ENCODE results near the gene TBL3.

GRCh38 chr16:1942047-1942809, 29.6 kb upstream of the TBL3 start:
- TF ChIP-seq RFX5 (IDR thresholded peaks at IDR 0.05; ENCODE audit: borderline replicate concordance, low read depth, low read length) (no peak), CTCF (IDR thresholded peaks at IDR 0.05; ENCODE audit: control extremely low read depth in 1 of 3, insufficient read depth in 1 of 3, low read depth in 1 of 3, low read length in 3 of 3) (no peak), YY1 (IDR thresholded peaks at IDR 0.05; ENCODE audit: low read depth, low read length) (no peak), ASH2L (IDR thresholded peaks at IDR 0.05; ENCODE audit: low read length) (no peak), TAF1 (IDR thresholded peaks at IDR 0.05; ENCODE audit: low read depth, low read length) (no peak)

Measured in H1 (cell line).